ENCODE results near the gene CLSTN2.

Gene CLSTN2

GRCh38 chr3:140541975-140542653 is 607.1 kb downstream of the CLSTN2 start:
- H3K27ac Mint-ChIP-seq: no peak overlapping the region
- H3K9me3 Mint-ChIP-seq: no peaks in the 10 kb centered on the region
- no peaks in the 10 kb centered on the region for H3K36me3 Mint-ChIP-seq
- DNase-seq (ENCODE audit: low spot score in 2 of 2) (no peak), ATAC-seq (ENCODE audit: low read depth) (no peak)
- no peak overlapping the region for H3K4me3 Mint-ChIP-seq
- no peaks in the 10 kb centered on the region for H3K27me3 Mint-ChIP-seq
- H3K4me1 Mint-ChIP-seq: peaks cover 7% of the 10 kb centered on the region

GRCh38 chr3:140545197-140545596 is 610.2 kb downstream of the CLSTN2 start:
- H3K4me1 Mint-ChIP-seq: peaks cover 3% of the 10 kb centered on the region
- no peak overlapping the region for H3K27ac Mint-ChIP-seq
- no peak for ATAC-seq (ENCODE audit: low read depth)
- H3K4me3 Mint-ChIP-seq: no peak overlapping the region
- no peaks in the 10 kb centered on the region for H3K27me3 Mint-ChIP-seq
- H3K36me3 Mint-ChIP-seq: no peaks in the 10 kb centered on the region
- no peak for DNase-seq (ENCODE audit: low spot score in 2 of 2)
- H3K9me3 Mint-ChIP-seq: no peaks in the 10 kb centered on the region

- no peak for DNase-seq (ENCODE audit: low spot score in 2 of 2)
- no peak overlapping the region for H3K27ac Mint-ChIP-seq
- ATAC-seq (ENCODE audit: low read depth): no peak
- no peaks in the 10 kb centered on the region for H3K27me3 Mint-ChIP-seq
- H3K9me3 Mint-ChIP-seq: no peaks in the 10 kb centered on the region
- no peaks in the 10 kb centered on the region for H3K36me3 Mint-ChIP-seq
- no peaks in the 10 kb centered on the region for H3K4me1 Mint-ChIP-seq
- H3K4me3 Mint-ChIP-seq: no peak overlapping the region
Observed at GRCh38 chr3:140545756-140546155, 610.8 kb downstream of the CLSTN2 start.

DNA sequence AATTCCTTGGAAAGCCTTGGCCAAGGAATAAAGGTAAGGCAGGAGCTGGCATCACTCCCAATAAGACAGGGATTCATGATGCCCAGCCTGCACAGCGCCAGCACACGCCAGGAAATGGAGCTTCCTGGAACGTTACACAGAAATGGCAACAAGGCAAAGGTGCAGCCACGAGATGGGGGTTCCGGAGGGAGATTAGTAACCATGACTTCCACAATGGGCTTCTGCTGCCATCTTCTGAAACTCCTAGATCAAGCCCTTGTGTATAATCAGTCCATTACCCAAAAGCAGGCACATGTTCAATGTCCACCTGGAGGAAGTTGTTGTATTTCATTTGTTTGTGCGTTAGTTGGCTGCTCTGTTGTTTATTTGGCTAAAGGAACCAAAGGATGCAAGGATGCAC is 611.7 kb downstream of the CLSTN2 start:
- H3K4me3 Mint-ChIP-seq: no peak overlapping the region
- no peaks in the 10 kb centered on the region for H3K27me3 Mint-ChIP-seq
- DNase-seq (ENCODE audit: low spot score in 2 of 2): no peak
- no peaks in the 10 kb centered on the region for H3K4me1 Mint-ChIP-seq
- ATAC-seq (ENCODE audit: low read depth): no peak
- no peak overlapping the region for H3K27ac Mint-ChIP-seq
- no peaks in the 10 kb centered on the region for H3K36me3 Mint-ChIP-seq
- no peaks in the 10 kb centered on the region for H3K9me3 Mint-ChIP-seq

DNA sequence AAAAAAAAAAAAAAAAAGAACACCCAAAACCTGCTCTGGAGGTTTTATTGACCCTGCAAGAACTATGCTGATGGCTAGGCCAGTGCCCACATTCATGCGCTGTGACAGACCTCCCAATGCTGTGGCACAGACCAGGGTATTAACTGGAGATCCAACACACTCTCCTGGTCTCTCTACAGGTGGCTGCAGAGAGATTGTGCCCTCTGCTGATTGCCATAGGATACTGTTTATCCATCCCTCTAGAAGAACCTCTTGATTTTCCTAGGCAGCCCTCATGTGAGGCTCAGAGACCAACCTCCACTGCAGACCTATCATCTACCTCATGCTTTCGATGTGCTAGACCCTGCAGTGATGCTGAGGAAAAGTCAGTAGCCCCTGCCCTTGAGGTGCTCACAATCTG is 617.4 kb downstream of the CLSTN2 start:
- H3K9me3 Mint-ChIP-seq: no peaks in the 10 kb centered on the region
- H3K4me1 Mint-ChIP-seq: no peaks in the 10 kb centered on the region
- no peaks in the 10 kb centered on the region for H3K36me3 Mint-ChIP-seq
- DNase-seq (ENCODE audit: low spot score in 2 of 2) (no peak), ATAC-seq (ENCODE audit: low read depth) (no peak)
- H3K4me3 Mint-ChIP-seq: no peak overlapping the region
- peaks cover 3% of the 10 kb centered on the region for H3K27me3 Mint-ChIP-seq
- no peak overlapping the region for H3K27ac Mint-ChIP-seq

DNA sequence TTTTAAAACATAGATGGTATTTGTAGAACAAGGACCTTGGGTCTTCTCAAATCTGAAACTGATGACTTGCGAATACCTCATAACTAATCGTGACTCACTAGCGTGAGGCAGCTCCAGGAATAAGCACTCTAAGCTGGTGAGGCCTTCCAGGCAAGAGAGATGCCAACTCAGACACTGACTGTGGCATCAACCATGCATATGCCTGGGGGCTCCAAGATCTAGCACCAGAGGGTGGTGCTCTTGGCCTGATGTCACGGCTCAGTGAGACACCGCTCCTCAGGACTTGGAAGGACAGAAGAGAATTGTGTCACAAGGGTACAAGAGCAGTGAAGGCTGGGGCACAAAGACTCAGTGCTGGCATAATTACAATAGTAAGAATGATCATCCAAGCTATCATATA is 617.9 kb downstream of the CLSTN2 start:
- Mint-ChIP-seq H3K27ac (no peak overlapping the region), H3K27me3 (peaks cover 3% of the 10 kb centered on the region), H3K4me3 (no peak overlapping the region), H3K4me1 (no peaks in the 10 kb centered on the region), H3K36me3 (no peaks in the 10 kb centered on the region), H3K9me3 (no peaks in the 10 kb centered on the region)
- ATAC-seq (ENCODE audit: low read depth): no peak
- DNase-seq (ENCODE audit: low spot score in 2 of 2): no peak

DNA sequence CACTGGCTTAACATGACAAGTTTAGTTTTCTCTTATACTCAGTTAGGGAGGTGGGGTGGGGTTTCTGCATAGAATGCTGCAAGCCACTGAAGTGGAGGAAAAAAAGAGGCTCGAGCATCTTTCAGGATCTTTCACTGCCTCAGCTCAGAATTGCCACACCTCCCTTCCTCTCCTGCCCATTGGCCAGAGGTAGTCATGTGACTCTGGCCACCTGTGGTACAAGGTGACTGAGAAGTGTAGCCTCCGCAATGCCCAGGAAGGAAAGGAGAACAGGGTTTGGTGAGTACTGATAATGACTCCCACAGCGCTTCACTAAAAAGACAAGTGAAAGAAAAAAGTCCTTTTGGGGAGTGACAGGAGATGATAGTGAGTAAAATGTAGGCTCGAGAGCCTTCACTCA is 618.6 kb downstream of the CLSTN2 start:
- Mint-ChIP-seq H3K27me3 (peaks cover 3% of the 10 kb centered on the region), H3K9me3 (no peaks in the 10 kb centered on the region), H3K36me3 (no peaks in the 10 kb centered on the region), H3K4me1 (no peaks in the 10 kb centered on the region), H3K27ac (no peak overlapping the region), H3K4me3 (no peak overlapping the region)
- no peak for DNase-seq (ENCODE audit: low spot score in 2 of 2)
- ATAC-seq (ENCODE audit: low read depth): no peak

- H3K27ac Mint-ChIP-seq: no peak overlapping the region
- DNase-seq (ENCODE audit: low spot score in 2 of 2): no peak
- no peaks in the 10 kb centered on the region for H3K36me3 Mint-ChIP-seq
- no peak for ATAC-seq (ENCODE audit: low read depth)
- peaks cover 5% of the 10 kb centered on the region for H3K27me3 Mint-ChIP-seq
- no peak overlapping the region for H3K4me3 Mint-ChIP-seq
- H3K4me1 Mint-ChIP-seq: no peaks in the 10 kb centered on the region
- no peaks in the 10 kb centered on the region for H3K9me3 Mint-ChIP-seq
Observed at GRCh38 chr3:140555666-140556065, 620.7 kb downstream of the CLSTN2 start.

GRCh38 chr3:140557476-140557875 is 622.5 kb downstream of the CLSTN2 start:
- Mint-ChIP-seq H3K27me3 (peaks cover 5% of the 10 kb centered on the region), H3K4me3 (no peak overlapping the region), H3K9me3 (no peaks in the 10 kb centered on the region), H3K4me1 (no peaks in the 10 kb centered on the region), H3K27ac (no peak overlapping the region), H3K36me3 (no peaks in the 10 kb centered on the region)
- no peak for DNase-seq (ENCODE audit: low spot score in 2 of 2)
- no peak for ATAC-seq (ENCODE audit: low read depth)

DNA sequence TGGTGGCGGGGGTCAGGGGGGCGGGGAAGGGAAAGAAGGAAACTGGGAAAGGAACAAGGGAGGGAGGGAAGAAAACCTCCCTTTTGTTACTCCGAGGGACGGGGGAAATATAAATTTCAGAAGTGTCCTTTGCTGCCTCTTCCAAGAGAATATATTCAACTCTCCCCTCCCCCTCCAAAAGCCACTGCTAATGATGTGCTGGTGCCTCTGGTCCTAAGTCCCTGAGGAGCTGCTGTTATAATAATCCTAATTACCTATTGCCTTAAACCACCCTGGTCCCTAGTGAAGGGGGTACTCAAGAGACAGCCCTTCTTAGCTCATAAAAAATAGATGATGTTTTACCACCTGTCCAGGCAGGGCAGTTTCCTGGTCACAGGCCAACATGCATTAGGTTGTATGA is 624.6 kb downstream of the CLSTN2 start:
- Mint-ChIP-seq H3K4me3 (no peak overlapping the region), H3K4me1 (no peaks in the 10 kb centered on the region), H3K9me3 (no peaks in the 10 kb centered on the region), H3K27me3 (peaks cover 3% of the 10 kb centered on the region), H3K27ac (no peak overlapping the region), H3K36me3 (no peaks in the 10 kb centered on the region)
- DNase-seq (ENCODE audit: low spot score in 2 of 2): no peak
- no peak for ATAC-seq (ENCODE audit: low read depth)

DNA sequence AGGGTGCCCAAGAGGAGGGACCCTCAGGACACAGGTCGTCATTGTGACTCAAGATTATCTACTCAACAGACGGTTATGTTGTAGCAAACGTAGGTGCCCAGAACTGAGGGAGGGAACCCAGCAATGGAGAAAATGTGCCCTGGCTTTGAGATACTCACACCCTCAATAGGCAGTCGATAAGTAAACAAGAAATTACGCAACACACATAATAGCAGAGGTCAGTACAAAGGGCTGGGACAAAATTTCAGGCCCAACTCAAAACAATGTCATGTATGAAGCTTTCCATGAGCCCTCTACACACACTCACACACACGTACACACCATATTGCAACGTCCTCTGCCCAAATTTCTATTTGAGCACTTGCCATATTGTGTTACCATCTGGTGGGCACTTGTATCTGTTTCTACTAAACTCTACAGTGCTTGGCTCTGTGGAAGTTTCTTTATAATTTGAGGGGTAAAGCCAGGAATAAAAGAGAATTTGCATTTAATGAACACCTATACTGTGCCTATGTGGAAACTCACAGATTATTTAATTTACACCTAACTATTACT is 628.3 kb downstream of the CLSTN2 start:
- no peaks in the 10 kb centered on the region for H3K4me1 Mint-ChIP-seq
- no peaks in the 10 kb centered on the region for H3K36me3 Mint-ChIP-seq
- H3K27ac Mint-ChIP-seq: no peak overlapping the region
- DNase-seq (ENCODE audit: low spot score in 2 of 2) (no peak), ATAC-seq (ENCODE audit: low read depth) (no peak)
- peaks cover 3% of the 10 kb centered on the region for H3K9me3 Mint-ChIP-seq
- no peak overlapping the region for H3K4me3 Mint-ChIP-seq
- H3K27me3 Mint-ChIP-seq: peaks cover 4% of the 10 kb centered on the region

DNA sequence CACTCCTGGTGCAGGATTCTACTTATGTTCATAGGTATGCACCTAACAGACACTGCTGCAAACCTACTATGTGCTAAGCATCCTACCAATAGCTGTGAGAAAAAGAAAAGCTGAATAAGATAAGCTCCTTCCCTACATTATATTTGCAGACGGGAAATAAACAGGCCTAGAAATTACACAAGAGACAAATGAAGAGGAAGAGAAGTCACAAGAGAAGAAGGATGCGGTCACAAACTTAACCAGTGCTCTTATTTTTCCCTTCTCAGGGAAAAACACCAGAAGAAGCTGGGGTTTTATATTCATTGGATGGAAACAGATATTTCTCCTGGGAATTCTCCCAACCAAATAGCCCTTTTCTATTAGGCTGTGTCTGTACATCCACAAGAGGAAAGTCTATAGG is 633.1 kb downstream of the CLSTN2 start:
- Mint-ChIP-seq H3K4me1 (no peaks in the 10 kb centered on the region), H3K36me3 (no peaks in the 10 kb centered on the region), H3K27me3 (peaks cover 4% of the 10 kb centered on the region), H3K9me3 (peaks cover 3% of the 10 kb centered on the region), H3K4me3 (no peak overlapping the region), H3K27ac (no peak overlapping the region)
- DNase-seq (ENCODE audit: low spot score in 2 of 2) (no peak), ATAC-seq (ENCODE audit: low read depth) (no peak)

DNA sequence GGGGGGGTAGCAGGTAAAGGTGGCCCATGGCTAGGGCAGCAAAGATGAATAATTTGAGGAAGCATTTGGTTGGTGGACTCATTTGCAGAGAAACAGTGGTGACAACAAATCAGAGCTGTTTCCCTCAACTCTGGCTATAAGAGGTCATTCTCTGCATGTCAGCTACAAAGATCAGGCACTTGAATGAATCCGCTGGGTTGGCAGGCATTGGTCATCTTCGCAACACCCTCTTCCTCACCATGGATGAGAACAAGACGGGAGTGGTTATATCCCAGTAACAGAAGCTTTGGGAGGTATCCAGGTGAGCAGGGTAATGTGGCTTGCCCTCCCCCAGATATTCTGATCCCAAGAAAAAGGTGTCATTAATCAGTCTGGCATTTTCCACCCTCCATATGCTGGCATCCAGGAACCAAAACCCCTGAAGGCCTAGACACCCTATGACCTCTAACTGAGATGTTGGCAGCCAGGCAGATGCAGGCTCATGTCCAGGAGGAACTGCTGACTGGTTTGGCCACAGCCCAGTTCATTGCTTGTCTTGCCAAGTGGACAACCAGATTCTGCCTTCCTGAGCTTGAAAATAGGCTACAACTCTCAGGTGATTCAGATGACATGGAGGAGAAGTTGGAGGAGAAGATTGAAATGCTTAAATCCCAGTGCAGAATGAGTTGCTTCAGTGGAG is 634.0 kb downstream of the CLSTN2 start:
- peaks cover 3% of the 10 kb centered on the region for H3K9me3 Mint-ChIP-seq
- H3K27ac Mint-ChIP-seq: no peak overlapping the region
- DNase-seq (ENCODE audit: low spot score in 2 of 2): no peak

DNA sequence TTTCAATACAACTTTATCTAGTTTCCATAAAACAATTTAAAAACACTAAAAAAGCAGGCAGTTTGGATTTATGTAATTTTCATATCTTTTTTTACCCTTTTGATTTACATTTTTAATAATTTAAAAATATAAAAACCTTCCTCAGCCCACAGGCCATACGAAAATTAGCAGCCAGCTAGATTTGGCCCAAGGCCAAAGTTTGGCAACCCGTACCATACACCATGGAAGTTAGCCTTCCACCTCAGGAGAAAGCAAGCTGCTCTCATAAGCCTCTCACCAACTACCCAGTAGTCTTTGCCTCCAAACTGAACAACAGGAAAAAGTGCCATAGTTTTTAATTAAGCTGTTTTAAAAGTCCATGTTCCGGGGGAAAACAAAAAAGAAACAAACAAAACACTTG is 635.6 kb downstream of the CLSTN2 start:
- DNase-seq (ENCODE audit: low spot score in 2 of 2) (no peak), ATAC-seq (ENCODE audit: low read depth) (no peak)
- H3K27ac Mint-ChIP-seq: no peak overlapping the region
- H3K9me3 Mint-ChIP-seq: no peaks in the 10 kb centered on the region
- no peaks in the 10 kb centered on the region for H3K4me1 Mint-ChIP-seq
- H3K36me3 Mint-ChIP-seq: no peaks in the 10 kb centered on the region
- no peak overlapping the region for H3K4me3 Mint-ChIP-seq
- peaks cover 2% of the 10 kb centered on the region for H3K27me3 Mint-ChIP-seq

More for the DNA sequence above, 634.0 kb downstream of the CLSTN2 start:
- peaks cover 4% of the 10 kb centered on the region for H3K27me3 Mint-ChIP-seq
- no peak for ATAC-seq (ENCODE audit: low read depth)
- H3K4me1 Mint-ChIP-seq: no peaks in the 10 kb centered on the region
- H3K4me3 Mint-ChIP-seq: no peak overlapping the region
- no peaks in the 10 kb centered on the region for H3K36me3 Mint-ChIP-seq

GRCh38 chr3:140571836-140572235 is 636.9 kb downstream of the CLSTN2 start:
- DNase-seq (ENCODE audit: low spot score in 2 of 2) (no peak), ATAC-seq (ENCODE audit: low read depth) (no peak)
- Mint-ChIP-seq H3K36me3 (no peaks in the 10 kb centered on the region), H3K4me3 (no peak overlapping the region), H3K9me3 (no peaks in the 10 kb centered on the region), H3K4me1 (no peaks in the 10 kb centered on the region), H3K27me3 (peaks cover 2% of the 10 kb centered on the region), H3K27ac (no peak overlapping the region)
